NCI-H748 treated with DMSO at 0.1 percent for 48 hours (cell line): ENCODE data around the gene TCP11.

ENCODE experiments used
- DNase-seq: peaks from one replicate; lab custom pipeline; 2025; lab: John Stamatoyannopoulos, UW

Gene TCP11

DNA sequence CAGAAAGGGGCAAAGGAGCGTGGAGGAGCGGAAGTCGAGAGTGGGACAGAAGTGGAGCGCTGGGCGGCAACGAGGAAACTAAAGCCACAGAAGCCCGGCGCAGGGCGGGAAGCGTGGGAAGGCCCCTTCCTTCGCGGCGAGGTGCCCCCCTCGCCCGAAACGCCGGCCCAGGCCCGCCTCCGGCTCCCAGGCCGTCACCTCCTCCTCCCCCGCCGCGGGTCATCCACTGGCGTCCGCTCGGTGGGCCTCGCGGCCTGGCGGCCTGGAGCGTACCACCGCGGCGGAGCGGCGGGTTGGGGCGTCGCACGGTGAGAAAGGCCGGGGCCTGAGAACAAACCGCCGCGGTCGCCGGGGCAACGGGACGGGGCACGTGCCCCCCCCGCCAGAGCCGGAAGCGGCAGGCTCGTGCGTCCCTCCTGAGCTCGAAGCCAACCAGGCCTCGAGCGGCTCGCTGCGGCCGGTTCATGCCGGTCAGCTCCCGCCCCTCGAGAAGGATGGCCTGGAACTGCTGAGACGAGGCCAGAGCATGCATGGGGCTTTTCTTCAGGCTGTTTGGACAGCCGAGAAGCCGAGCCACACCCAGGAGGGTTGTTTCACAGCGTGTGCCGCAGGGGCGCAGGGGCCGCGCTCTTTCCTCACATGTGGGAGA is at the start of gene TCP11:
Gene TCP11 (minus strand): TSS at position 333 of the 649 bp plus-strand sequence. CDS start 469 bp downstream, outside the sequence.
- DNase-seq: no peak

GRCh38 chr6:35190306-35190705 is 49.2 kb upstream of the TCP11 start:
- no peak for DNase-seq

DNA sequence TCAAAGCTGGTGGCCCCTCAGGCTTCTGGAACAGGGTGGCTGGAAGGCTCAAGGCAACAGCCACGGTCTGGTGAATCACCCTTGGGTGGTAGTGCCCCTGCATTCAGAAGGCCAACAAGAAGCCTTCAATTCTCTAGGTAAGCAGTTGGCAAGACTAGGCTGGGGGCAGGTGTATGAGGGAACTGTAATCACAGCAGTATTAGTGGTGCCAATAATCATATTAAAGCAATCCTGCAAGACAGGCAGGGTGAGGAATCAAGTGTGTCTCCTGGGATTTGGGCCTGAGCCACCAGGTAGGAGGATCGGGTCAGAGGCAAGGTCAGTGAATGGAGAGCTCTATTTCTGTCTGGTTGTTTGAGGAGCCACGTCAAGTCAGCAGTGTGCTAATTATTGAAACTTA is 47.7 kb upstream of the TCP11 start:
- DNase-seq: no peak

DNA sequence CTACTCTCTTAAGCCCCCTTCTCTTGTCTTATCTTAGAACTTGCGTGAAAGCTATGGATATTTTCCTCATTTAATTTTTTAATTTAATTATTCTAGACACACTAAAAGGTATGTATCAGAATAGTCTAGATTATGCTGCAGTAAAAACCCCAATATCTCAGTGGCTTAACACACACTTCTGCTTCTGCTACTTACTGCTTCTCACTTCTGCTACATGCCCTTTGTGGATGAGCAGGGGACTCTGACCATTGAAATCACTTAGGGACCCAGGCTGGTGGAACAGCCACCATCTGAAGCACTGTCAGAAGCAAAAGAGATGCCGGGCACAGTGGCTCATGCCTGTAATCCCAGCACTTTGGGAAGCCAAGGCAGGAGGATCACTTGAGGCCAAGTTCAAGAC is 45.4 kb upstream of the TCP11 start:
- DNase-seq: no peak

GRCh38 chr6:35185971-35186370 is 44.8 kb upstream of the TCP11 start:
- DNase-seq: no peak

GRCh38 chr6:35185302-35185681 is 44.2 kb upstream of the TCP11 start:
- DNase-seq: no peak

- no peak for DNase-seq
These were observed 43.6 kb upstream of the TCP11 start for GRCh38 chr6:35184580-35185301.

DNA sequence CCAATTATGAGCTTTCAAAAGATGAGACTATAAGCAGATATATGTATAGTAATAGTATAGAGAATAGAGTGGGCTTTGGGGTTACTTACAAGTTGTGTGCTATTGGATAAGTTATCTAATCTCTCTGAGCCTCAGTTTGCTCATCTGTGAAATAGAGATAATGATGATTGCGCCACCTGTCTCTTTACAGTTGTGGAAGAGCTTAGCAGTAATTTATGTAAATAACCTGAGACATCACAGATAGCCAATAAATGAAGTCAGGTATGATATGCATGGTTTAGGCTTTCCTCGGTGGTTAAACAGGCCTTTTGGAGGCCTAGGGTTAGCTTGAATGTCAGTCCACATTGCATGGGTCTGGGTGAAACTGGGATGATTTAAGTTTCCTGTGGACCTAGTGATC is 42.8 kb upstream of the TCP11 start:
- DNase-seq: no peak

GRCh38 chr6:35183281-35183680 is 42.1 kb upstream of the TCP11 start:
- no peak for DNase-seq

DNA sequence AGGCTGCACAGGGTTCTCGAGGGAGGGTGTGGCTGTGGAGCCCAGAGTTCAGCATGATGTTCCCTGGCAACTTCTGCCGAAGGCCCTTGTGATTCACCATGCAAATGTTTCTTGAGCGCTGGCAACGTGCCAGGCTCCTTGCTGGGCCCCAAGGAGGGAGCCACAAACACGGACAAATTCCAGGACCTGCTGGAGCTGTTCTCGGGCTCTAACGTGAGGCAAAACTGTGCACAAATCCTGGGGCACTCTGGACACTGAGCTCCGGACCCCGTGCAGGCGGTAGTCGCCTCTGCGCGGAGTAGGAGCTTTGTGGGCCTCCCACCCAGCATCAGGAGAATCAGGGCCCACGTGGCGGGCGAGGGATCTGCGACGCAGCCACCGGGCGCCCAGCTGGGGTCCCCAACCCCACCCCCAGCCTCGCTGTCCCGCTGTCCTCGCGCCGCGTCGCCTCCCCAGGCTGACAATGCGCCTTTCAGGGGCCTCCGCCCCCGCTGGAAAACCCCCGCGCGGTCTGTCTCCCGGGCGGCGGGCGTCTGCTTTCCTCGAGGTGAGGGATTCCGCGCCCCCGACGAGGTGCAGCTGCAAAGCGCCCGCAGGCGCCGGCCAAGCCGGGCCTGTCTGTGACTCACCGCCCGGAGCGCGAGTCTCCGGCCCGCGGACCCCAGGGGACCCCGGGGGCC is 40.9 kb upstream of the TCP11 start:
- DNase-seq: no peak

DNA sequence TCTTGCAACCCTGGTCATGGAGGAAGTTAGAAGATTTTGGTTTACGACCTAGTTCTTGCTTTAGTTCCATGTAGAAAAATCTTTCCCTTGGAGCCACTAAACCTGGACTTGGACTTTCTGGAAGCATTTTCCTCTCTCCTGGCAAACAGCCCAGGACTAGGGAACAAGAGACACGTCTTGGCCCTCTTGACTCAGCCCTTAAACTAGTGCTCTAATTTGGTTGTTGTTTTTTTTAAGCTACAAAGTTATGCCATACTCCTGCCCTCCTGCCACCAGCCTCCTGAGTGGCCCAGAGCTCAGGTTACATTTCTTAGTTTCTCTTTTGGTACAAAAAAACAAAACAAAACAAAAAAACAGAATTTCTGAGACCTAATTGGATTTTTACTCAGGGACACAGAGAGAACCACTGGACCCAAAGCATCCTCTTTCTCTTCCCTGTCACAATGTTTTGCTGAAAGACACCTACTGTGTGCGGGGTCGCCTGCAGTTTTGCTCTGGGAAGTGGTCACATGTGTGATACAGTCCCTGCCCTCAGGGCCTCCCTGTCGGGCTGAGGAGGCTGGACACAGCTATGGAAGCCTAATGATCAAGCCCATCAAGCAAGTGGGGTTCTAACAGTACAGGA is 40.3 kb upstream of the TCP11 start:
- DNase-seq: no peak

DNA sequence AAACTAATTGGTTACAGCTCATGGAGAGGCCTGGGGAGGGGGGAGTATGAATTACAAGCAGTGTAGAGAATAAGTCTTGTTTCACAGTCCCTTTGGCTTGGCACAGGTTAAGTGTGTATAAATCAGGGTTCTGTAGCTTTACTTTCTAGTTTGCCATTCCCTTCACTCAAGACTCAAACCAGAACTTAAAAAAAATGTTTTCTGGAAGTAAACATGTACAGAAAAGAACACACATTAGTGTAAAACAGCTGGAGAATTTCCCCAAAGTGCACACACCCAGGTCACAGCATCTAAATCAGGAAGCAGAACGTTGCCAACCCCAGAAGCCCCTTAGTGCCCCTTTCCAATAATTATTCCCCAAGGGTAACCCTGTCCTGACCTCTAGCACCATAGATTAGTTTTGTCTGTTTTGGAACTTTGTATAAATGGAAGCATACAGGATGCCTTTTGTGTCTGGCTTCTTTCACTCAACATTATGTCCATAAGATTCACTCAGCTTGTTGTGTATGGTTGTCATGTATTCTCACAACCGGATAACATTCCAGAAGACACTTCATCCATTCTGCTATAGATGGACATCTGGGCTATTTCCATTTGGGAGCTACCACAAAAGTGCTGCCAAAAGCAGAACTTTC is 38.9 kb upstream of the TCP11 start:
- DNase-seq: no peak

DNA sequence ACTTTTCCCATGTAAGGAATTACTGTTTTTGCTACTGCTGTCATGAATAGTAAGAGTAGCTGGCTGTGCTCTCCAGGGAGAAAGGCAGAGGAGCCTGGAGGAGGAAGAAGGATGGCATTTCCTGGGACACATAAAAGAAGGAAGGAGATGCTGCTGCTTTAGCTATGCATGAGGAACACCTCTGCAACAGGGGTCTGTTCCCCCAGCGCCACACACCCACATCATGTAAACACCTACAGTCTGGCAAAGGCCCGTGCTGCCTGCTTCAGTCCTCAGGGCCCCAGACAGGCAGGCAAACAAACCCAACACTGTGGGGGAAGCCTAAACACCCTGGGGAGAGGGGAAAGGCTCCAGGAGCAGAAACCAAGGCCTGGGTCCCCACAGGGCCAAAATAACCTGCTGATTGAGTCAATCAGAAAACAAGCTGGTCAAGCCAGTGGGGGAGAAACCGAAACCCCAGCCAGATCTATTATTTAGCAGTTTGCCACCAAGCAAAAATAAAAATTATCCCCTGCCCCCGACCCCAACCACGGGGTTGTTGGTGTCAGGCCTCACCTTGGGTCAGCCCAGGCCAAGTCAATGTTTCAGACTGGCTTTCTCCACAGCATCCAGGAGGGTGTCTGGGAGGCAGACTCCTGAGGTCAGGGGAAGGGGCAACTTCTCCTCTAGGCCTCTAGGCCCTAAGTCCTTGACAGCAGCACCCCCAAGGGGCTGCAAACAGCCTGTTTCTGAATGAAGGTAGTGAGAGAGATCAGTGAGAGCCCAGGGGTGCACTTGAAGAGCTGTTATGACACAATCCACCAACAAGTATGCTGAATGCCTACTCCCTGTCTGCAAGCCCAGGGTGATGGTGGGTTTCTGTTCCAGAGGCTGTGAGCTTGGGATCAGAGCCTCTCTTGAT is 38.0 kb upstream of the TCP11 start:
- DNase-seq: no peak

- DNase-seq: no peak
These were observed 36.9 kb upstream of the TCP11 start for GRCh38 chr6:35178012-35178411.

DNA sequence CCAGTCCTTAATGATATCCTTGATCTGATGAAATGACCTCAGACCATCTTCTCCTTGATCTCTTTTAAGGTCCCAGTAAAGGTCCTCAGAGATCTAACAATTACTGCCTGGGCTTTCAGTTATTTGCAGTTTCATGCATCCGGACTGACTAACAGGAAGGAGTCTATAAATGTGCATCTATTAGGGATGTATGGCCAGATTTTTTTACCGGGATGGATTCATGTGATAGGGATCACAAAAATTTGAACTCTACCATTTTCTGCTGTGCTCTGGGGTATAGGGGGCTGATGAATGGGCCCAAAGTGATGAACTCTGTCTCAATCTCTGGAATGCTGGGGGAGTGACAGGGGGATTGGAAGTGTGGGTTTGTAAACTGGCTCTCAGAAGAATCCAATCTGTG is 36.5 kb upstream of the TCP11 start:
- no peak for DNase-seq

DNA sequence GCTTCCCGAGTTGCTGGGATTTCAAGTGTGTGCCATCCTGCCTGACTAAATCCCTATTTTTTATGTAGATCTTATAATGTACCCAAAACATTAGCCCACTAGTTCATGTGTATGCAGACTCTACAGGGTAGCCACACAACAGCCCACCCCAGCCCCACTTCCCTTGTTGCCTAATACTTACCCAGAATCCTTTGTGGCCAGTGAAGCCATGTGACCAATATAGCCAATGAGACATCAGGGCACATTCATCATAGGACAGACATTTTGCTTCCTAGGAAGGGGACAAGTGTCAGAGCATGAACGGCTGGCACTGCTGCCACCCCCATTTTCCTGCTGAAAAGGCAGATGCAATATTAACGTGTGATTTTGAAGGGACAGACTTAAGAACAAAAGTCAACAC is 36.0 kb upstream of the TCP11 start:
- DNase-seq: no peak

DNA sequence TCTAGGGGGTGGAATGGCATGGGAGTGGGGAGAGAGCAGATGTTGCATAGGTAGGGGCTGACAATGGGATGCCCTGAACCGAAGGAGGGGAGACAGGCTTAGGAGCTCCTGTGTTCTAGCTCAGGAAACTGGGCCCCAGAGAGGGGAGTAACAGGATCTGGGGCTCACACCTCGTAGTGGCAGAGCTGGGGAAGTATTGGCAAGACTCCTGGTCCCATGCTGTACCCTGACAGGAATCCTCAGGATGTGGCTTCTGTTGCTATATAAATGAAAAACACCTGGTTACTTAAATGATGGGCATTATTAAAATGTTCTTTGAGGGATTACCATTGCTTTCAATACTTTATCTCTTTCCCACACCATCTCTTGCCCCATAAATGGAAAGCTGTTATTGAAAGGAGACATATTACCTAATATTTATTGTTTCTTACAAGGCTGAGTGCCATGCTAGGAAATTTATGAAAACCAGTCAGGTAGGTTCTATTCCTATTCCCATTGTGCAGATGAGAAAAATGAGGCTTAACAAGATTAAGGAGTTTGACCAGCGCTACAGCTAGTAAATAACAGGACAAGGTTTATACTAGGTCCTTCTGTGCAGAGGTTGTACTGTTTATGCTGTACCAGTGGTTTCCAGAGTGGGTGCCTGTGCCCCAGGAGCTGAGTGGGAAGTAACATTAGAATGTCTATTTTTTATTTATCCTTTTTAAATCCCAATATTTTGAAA is 35.3 kb upstream of the TCP11 start:
- no peak for DNase-seq

GRCh38 chr6:35174501-35174900 is 33.4 kb upstream of the TCP11 start:
- DNase-seq: no peak

GRCh38 chr6:35174088-35174434 is 32.9 kb upstream of the TCP11 start:
- no peak for DNase-seq

- DNase-seq: no peak
These were observed 32.4 kb upstream of the TCP11 start for GRCh38 chr6:35173427-35174087.
